ENCODE data around the gene IP6K2.

- TF ChIP-seq CTCF (IDR thresholded peaks at IDR 0.05) (no peak), POLR2A (IDR thresholded peaks at IDR 0.05) (no peak)
Measured at GRCh38 chr3:48686538-48687219, 30.3 kb downstream of the IP6K2 start.
